ENCODE results near the gene HEATR5B. TPM values are rescaled to one million over a fixed set of nuclear protein-coding genes. Genes with fewer than 3 reads are reported as not detected.
A peak's percentile ranks its signal among the peaks of the same experiment; 100 is the strongest.
"Not testable (repeated sequence)": the region's sequence is repeated elsewhere in the genome, so short reads cannot be mapped to it uniquely, and the experiment has no call there.

Gene HEATR5B
- total RNA-seq, 2 donors from 2014 or later: 23.2 to 23.9 TPM

GRCh38 chr2:36979007-36979406, 105.2 kb downstream of the HEATR5B start:
- not testable (repeated sequence) for H3K27me3 Mint-ChIP-seq; ATAC-seq (replicated peaks)
- peaks cover 46% of the 10 kb centered on the region for H3K36me3 Mint-ChIP-seq (ENCODE audit: low read depth)

GRCh38 chr2:36976065-36976464, 108.1 kb downstream of the HEATR5B start:
- Mint-ChIP-seq H3K27me3 (no peaks in the 10 kb centered on the region), H3K36me3 (ENCODE audit: low read depth) (peaks cover 31% of the 10 kb centered on the region), H3K27ac (peak overlapping the region; percentile 38), H3K9me3 (no peaks in the 10 kb centered on the region), H3K4me3 (no peak overlapping the region), H3K4me1 (no peaks in the 10 kb centered on the region)
- ATAC-seq (replicated peaks): no peak

More at GRCh38 chr2:36979007-36979406, 105.2 kb downstream of the HEATR5B start:
- H3K4me3 Mint-ChIP-seq, H3K4me1 Mint-ChIP-seq, H3K9me3 Mint-ChIP-seq, H3K27ac Mint-ChIP-seq: not testable (repeated sequence)

GRCh38 chr2:36975306-36975705, 108.9 kb downstream of the HEATR5B start:
- H3K27ac Mint-ChIP-seq: no peak overlapping the region
- no peaks in the 10 kb centered on the region for H3K27me3 Mint-ChIP-seq
- ATAC-seq (replicated peaks): no peak
- H3K9me3 Mint-ChIP-seq: no peaks in the 10 kb centered on the region
- peaks cover 23% of the 10 kb centered on the region for H3K36me3 Mint-ChIP-seq (ENCODE audit: low read depth)
- no peaks in the 10 kb centered on the region for H3K4me1 Mint-ChIP-seq
- H3K4me3 Mint-ChIP-seq: no peak overlapping the region

DNA sequence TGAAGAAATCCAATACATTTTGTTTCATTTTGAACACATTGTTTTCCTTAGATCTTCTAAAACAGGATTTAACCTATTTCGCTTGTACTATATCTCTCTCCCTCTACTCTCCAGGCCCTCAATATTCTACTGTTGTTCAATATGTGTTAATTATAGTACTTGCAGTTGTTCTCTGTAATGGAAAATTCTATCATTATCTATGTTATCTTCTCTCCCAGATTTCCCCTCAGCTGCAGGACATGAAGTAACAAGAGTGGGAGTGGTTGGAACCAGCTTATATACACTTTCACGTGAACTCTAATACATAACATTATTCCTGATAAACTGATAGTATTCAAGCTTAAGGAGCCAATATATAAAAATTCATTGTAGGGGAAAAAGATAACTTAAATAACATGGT, 110.9 kb downstream of the HEATR5B start:
- H3K27ac Mint-ChIP-seq: no peak overlapping the region
- no peaks in the 10 kb centered on the region for H3K9me3 Mint-ChIP-seq

GRCh38 chr2:36971990-36972389, 112.2 kb downstream of the HEATR5B start:
- Mint-ChIP-seq H3K4me1 (peaks cover 10% of the 10 kb centered on the region), H3K9me3 (no peaks in the 10 kb centered on the region), H3K27me3 (no peaks in the 10 kb centered on the region), H3K27ac (no peak overlapping the region), H3K36me3 (ENCODE audit: low read depth) (no peaks in the 10 kb centered on the region), H3K4me3 (no peak overlapping the region)
- ATAC-seq (replicated peaks): no peak

More for the DNA sequence above, 110.9 kb downstream of the HEATR5B start:
- H3K36me3 Mint-ChIP-seq (ENCODE audit: low read depth): peaks cover 6% of the 10 kb centered on the region
- peaks cover 5% of the 10 kb centered on the region for H3K4me1 Mint-ChIP-seq
- no peaks in the 10 kb centered on the region for H3K27me3 Mint-ChIP-seq
- ATAC-seq (replicated peaks): no peak
- no peak overlapping the region for H3K4me3 Mint-ChIP-seq

DNA sequence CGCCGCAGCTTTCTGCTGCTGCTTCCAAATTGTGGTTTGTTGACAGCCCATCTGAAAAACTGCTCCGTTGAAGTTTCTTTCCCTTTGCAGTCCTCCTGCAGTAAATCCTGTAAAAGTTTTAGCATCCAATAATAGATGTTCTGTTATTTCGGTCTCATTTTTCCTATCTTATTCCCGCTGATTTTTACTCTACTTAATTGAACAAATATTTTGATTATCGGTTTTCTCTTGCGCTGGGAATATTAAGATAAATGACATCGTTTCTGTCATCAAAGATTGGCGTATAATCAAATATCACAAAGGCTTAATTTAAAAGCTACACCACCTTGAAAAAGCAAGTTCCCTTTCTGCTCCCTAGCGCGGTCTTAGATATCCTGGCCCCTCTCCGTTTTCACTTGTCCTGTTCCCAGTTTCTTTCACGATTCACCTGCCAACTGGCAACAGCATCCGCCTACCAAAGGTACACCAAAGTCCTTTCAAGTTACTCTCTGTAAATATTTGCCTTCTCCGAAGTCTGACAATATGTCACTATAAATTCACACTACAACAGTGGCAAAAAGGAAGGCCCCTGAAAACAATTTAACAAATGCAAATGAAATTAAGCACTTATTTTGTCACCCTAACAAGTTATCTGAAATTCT, 116.8 kb downstream of the HEATR5B start:
- H3K4me1 Mint-ChIP-seq: peaks cover 30% of the 10 kb centered on the region
- H3K36me3 Mint-ChIP-seq (ENCODE audit: low read depth): peaks cover 9% of the 10 kb centered on the region
- H3K9me3 Mint-ChIP-seq: no peaks in the 10 kb centered on the region
- no peaks in the 10 kb centered on the region for H3K27me3 Mint-ChIP-seq
- peak overlapping the region; percentile 98 for H3K4me3 Mint-ChIP-seq
- no peak for ATAC-seq (replicated peaks)
- peak overlapping the region; percentile 98 for H3K27ac Mint-ChIP-seq

DNA sequence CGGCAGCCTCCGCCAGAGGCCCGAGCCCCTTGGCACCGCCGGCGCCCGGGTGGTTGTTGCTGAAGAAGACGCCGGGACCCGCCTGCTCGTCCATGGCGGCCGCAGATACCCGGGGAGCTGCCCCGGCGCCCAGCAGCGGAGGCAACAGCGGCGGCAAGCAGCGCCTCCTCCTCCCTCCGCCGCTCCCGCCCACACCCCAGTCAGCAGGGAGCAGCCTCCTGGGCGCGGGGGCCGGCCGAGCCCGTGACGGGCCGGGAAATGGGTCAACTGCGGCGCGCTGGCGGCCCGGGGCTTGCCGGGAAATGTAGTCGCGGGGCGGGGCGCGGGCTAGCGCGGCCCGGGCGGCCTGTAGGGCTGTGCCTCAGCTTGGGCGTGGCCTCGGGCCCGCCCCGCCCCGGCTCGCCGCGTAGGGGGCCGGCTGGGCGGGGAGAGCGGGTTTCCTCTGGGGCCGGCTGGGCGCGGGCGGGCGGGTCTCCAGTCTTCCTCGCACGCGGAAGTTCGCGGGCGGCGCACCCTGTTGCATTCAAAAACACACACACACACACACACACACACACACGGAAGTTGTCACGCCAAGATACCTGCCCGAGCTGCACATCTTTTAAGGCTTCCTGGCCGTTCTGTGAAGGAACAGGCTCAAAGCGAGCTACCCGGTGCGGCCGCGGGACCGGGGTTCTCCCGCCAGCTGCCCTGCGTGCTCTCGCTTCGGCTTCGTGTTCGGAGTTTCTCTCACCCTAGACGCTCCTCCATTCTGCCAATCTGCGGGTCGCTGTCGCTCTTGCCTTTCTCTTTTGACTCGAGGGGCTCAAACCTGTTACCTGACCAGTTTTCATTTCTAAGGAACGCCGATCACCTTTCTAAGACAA, 117.6 kb downstream of the HEATR5B start, which contains the start of gene STRN:
STRN (minus strand) TSS at position 167 of the 866 bp plus-strand sequence; CDS start at position 94, 73 bp downstream.
- H3K27me3 Mint-ChIP-seq: no peaks in the 10 kb centered on the region
- peaks cover 9% of the 10 kb centered on the region for H3K36me3 Mint-ChIP-seq (ENCODE audit: low read depth)
- H3K4me3 Mint-ChIP-seq: peak within 1 kb of the TSS; percentile 98
- H3K9me3 Mint-ChIP-seq: no peaks in the 10 kb centered on the region
- peak; percentile 97 for ATAC-seq (replicated peaks)
- peaks cover 38% of the 10 kb centered on the region for H3K4me1 Mint-ChIP-seq
- peak within 1 kb of the TSS; percentile 98 for H3K27ac Mint-ChIP-seq

- Mint-ChIP-seq H3K9me3 (no peaks in the 10 kb centered on the region), H3K4me3 (peak overlapping the region; percentile 98), H3K27ac (peak overlapping the region; percentile 83), H3K4me1 (peaks cover 41% of the 10 kb centered on the region), H3K36me3 (ENCODE audit: low read depth) (peaks cover 9% of the 10 kb centered on the region), H3K27me3 (no peaks in the 10 kb centered on the region)
- peak; percentile 20 for ATAC-seq (replicated peaks)
Observed at GRCh38 chr2:36965751-36966369, 118.3 kb downstream of the HEATR5B start.

GRCh38 chr2:36965206-36965605, 119.0 kb downstream of the HEATR5B start:
- H3K27ac Mint-ChIP-seq: peak overlapping the region; percentile 83
- peaks cover 9% of the 10 kb centered on the region for H3K36me3 Mint-ChIP-seq (ENCODE audit: low read depth)
- H3K4me3 Mint-ChIP-seq: peak overlapping the region; percentile 98
- no peaks in the 10 kb centered on the region for H3K9me3 Mint-ChIP-seq
- no peak for ATAC-seq (replicated peaks)
- no peaks in the 10 kb centered on the region for H3K27me3 Mint-ChIP-seq
- H3K4me1 Mint-ChIP-seq: peaks cover 41% of the 10 kb centered on the region

GRCh38 chr2:36964496-36965058, 119.6 kb downstream of the HEATR5B start:
- Mint-ChIP-seq H3K27me3 (no peaks in the 10 kb centered on the region), H3K36me3 (ENCODE audit: low read depth) (peaks cover 9% of the 10 kb centered on the region), H3K27ac (no peak overlapping the region), H3K4me3 (peak overlapping the region; percentile 98), H3K9me3 (no peaks in the 10 kb centered on the region), H3K4me1 (peaks cover 41% of the 10 kb centered on the region)
- no peak for ATAC-seq (replicated peaks)

- Mint-ChIP-seq H3K4me3 (peak overlapping the region; percentile 98), H3K36me3 (ENCODE audit: low read depth) (peaks cover 18% of the 10 kb centered on the region), H3K27me3 (no peaks in the 10 kb centered on the region), H3K4me1 (peaks cover 47% of the 10 kb centered on the region), H3K27ac (no peak overlapping the region), H3K9me3 (no peaks in the 10 kb centered on the region)
- ATAC-seq (replicated peaks): no peak
Observed at GRCh38 chr2:36963734-36964133, 120.4 kb downstream of the HEATR5B start.

- Mint-ChIP-seq H3K4me1 (peaks cover 51% of the 10 kb centered on the region), H3K4me3 (no peak overlapping the region), H3K27me3 (no peaks in the 10 kb centered on the region), H3K36me3 (ENCODE audit: low read depth) (peaks cover 24% of the 10 kb centered on the region), H3K9me3 (no peaks in the 10 kb centered on the region), H3K27ac (no peak overlapping the region)
- no peak for ATAC-seq (replicated peaks)
Observed at GRCh38 chr2:36963106-36963505, 121.1 kb downstream of the HEATR5B start.

DNA sequence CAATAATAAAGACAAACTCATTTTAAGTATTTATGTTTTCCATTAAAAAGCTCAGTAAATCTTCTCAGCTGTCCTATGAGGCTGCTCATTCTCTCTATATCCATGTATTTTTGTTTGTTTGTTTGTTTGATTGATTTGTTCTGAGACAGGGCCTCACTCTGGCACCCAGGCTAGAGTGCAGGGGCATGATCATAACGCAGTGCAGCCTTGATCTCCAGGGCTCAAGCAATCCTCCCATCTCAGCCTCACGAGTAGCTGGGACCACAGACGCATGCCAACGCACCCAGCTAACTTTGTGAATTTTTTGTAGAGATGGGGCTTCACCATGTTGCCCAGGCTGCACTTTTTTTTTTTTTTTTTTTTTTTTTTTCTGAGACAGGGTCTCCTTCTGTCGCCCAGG, 123.4 kb downstream of the HEATR5B start:
- no peaks in the 10 kb centered on the region for H3K9me3 Mint-ChIP-seq
- ATAC-seq (replicated peaks): no peak
- H3K4me1 Mint-ChIP-seq: peaks cover 48% of the 10 kb centered on the region
- H3K36me3 Mint-ChIP-seq (ENCODE audit: low read depth): peaks cover 27% of the 10 kb centered on the region
- H3K4me3 Mint-ChIP-seq: no peak overlapping the region
- H3K27ac Mint-ChIP-seq: no peak overlapping the region
- H3K27me3 Mint-ChIP-seq: no peaks in the 10 kb centered on the region

GRCh38 chr2:36960005-36960675, 124.0 kb downstream of the HEATR5B start:
- H3K36me3 Mint-ChIP-seq (ENCODE audit: low read depth): peaks cover 27% of the 10 kb centered on the region
- H3K4me1 Mint-ChIP-seq: peaks cover 51% of the 10 kb centered on the region
- no peak overlapping the region for H3K4me3 Mint-ChIP-seq
- H3K27ac Mint-ChIP-seq: no peak overlapping the region
- no peak for ATAC-seq (replicated peaks)
- H3K9me3 Mint-ChIP-seq: no peaks in the 10 kb centered on the region
- no peaks in the 10 kb centered on the region for H3K27me3 Mint-ChIP-seq
